ENCODE results near the gene LILRA1. TPM values are rescaled to one million over a fixed set of nuclear protein-coding genes. Genes with fewer than 3 reads are reported as not detected.
A peak's percentile ranks its signal among the peaks of the same experiment; 100 is the strongest.

Gene LILRA1
- total RNA-seq, 6 donors from 2014 or later = 0.69 to 14.5 (median 4.0) TPM

- Histone ChIP-seq H3K27ac (no peak overlapping the region), H3K27me3 (no peaks in the 10 kb centered on the region), H3K36me3 (no peaks in the 10 kb centered on the region), H3K9me3 (no peaks in the 10 kb centered on the region), H3K4me3 (no peak overlapping the region), H3K4me1 (no peaks in the 10 kb centered on the region)
- WGBS, 2 donors = 67 to 80% methylated on average over 1 of the region's 1 CpG
- DNase-seq (no peak), ATAC-seq (ENCODE audit: low FRiP score in 2 of 2) (no peak)
- TF ChIP-seq POLR2AphosphoS5 (IDR thresholded peaks at IDR 0.05) = no peak
- TF ChIP-seq CTCF (IDR thresholded peaks at IDR 0.05) = no peak
- no peak for TF ChIP-seq EP300 (IDR thresholded peaks at IDR 0.05)
- no peak for TF ChIP-seq POLR2A (IDR thresholded peaks at IDR 0.05)
Observed at GRCh38 chr19:54614726-54615125, 21.3 kb downstream of the LILRA1 start.

- ATAC-seq (ENCODE audit: low FRiP score in 2 of 2) (no peak), DNase-seq (no peak)
- TF ChIP-seq EP300 (IDR thresholded peaks at IDR 0.05) = no peak
- TF ChIP-seq POLR2A (IDR thresholded peaks at IDR 0.05) = no peak
- TF ChIP-seq POLR2AphosphoS5 (IDR thresholded peaks at IDR 0.05) = no peak
- no peak for TF ChIP-seq CTCF (IDR thresholded peaks at IDR 0.05)
- Histone ChIP-seq H3K27me3 (no peaks in the 10 kb centered on the region), H3K4me3 (no peak overlapping the region), H3K9me3 (no peaks in the 10 kb centered on the region), H3K36me3 (no peaks in the 10 kb centered on the region), H3K4me1 (no peaks in the 10 kb centered on the region), H3K27ac (no peak overlapping the region)
- 62 to 75% methylated on average over 3 of the region's 3 CpGs for WGBS, 2 donors
Observed at GRCh38 chr19:54616057-54616456, 22.6 kb downstream of the LILRA1 start.

- Histone ChIP-seq H3K27ac (peak overlapping the region in 1 of 4 donors; percentile 48), H3K27me3 (no peaks in the 10 kb centered on the region), H3K36me3 (no peaks in the 10 kb centered on the region), H3K4me1 (no peaks in the 10 kb centered on the region), H3K4me3 (peak overlapping the region in 2 of 4 donors; percentile 15 to 32), H3K9me3 (no peaks in the 10 kb centered on the region)
- no peak for TF ChIP-seq CTCF (IDR thresholded peaks at IDR 0.05)
- DNase-seq (no peak), ATAC-seq (ENCODE audit: low FRiP score in 2 of 2) (peak in 1 of 2 donors; percentile 56)
- WGBS, 2 donors = 51 to 52% methylated on average over 5 of the region's 5 CpGs
Observed at GRCh38 chr19:54616821-54617560, 23.6 kb downstream of the LILRA1 start.

GRCh38 chr19:54620464-54620863 is 27.0 kb downstream of the LILRA1 start:
- no peak for ATAC-seq (ENCODE audit: low FRiP score in 2 of 2)
- 65 to 71% methylated on average over 4 of the region's 4 CpGs for WGBS, 2 donors

More at GRCh38 chr19:54620464-54620863, 27.0 kb downstream of the LILRA1 start:
- Histone ChIP-seq H3K27ac (no peak overlapping the region), H3K4me3 (no peak overlapping the region), H3K36me3 (no peaks in the 10 kb centered on the region), H3K4me1 (no peaks in the 10 kb centered on the region), H3K9me3 (no peaks in the 10 kb centered on the region), H3K27me3 (no peaks in the 10 kb centered on the region)
- TF ChIP-seq EP300 (IDR thresholded peaks at IDR 0.05) = no peak
- no peak for TF ChIP-seq POLR2A (IDR thresholded peaks at IDR 0.05)
- no peak for TF ChIP-seq POLR2AphosphoS5 (IDR thresholded peaks at IDR 0.05)
- TF ChIP-seq CTCF (IDR thresholded peaks at IDR 0.05) = no peak
- DNase-seq = no peak

All from upper lobe of left lung (tissue), 6 donors.